ENCODE results near the gene MAP2.

The MAP2 gene

GRCh38 chr2:209456489-209456888 is 32.6 kb downstream of the MAP2 start:
- no peak for TF ChIP-seq CTCF (IDR thresholded peaks at IDR 0.05; ENCODE audit: unreplicated experiment in 3 of 3)
- peaks cover 4% of the 10 kb centered on the region for H3K27me3 Mint-ChIP-seq (ENCODE audit: low read depth)
- H3K4me3 Mint-ChIP-seq = no peak overlapping the region
- no peak overlapping the region for H3K27ac Mint-ChIP-seq
- H3K36me3 Mint-ChIP-seq (ENCODE audit: low read depth) = no peaks in the 10 kb centered on the region
- peaks cover 29% of the 10 kb centered on the region for H3K4me1 Mint-ChIP-seq
- no peaks in the 10 kb centered on the region for H3K9me3 Mint-ChIP-seq

- Mint-ChIP-seq H3K27me3 (ENCODE audit: low read depth) (peaks cover 4% of the 10 kb centered on the region), H3K27ac (peak overlapping the region in 2 of 3 experiments; percentile 14 to 65), H3K36me3 (ENCODE audit: low read depth) (no peaks in the 10 kb centered on the region), H3K4me1 (peaks cover 24% of the 10 kb centered on the region), H3K9me3 (no peaks in the 10 kb centered on the region), H3K4me3 (no peak overlapping the region)
- TF ChIP-seq CTCF (IDR thresholded peaks at IDR 0.05; ENCODE audit: unreplicated experiment in 3 of 3) = no peak
These were observed 34.4 kb downstream of the MAP2 start for GRCh38 chr2:209458008-209458979.

DNA sequence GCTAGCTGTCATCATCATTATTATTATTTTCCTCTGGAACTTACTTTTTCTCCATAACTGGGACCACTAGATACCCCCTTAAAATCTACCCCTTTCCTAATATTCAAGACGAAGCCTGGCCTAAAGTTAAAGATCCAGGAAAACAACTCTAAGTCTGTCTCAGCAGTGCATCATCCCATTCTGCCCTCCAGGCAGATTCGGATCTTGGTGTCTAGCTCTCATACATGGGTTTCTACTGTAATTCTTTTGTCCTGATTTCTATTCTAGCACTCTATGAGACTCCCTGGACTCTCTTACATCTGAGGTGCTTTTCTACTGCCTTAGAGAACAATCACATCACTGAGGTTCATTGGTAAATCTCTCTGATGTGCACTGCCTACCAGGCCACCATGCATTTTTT is 35.5 kb downstream of the MAP2 start:
- no peak overlapping the region for H3K4me3 Mint-ChIP-seq

GRCh38 chr2:209460151-209460761 is 36.4 kb downstream of the MAP2 start:
- H3K27me3 Mint-ChIP-seq (ENCODE audit: low read depth) = peaks cover 4% of the 10 kb centered on the region
- no peaks in the 10 kb centered on the region for H3K36me3 Mint-ChIP-seq (ENCODE audit: low read depth)

More for the DNA sequence above, 35.5 kb downstream of the MAP2 start:
- Mint-ChIP-seq H3K27ac (no peak overlapping the region), H3K27me3 (ENCODE audit: low read depth) (peaks cover 4% of the 10 kb centered on the region), H3K36me3 (ENCODE audit: low read depth) (no peaks in the 10 kb centered on the region), H3K4me1 (peaks cover 24% of the 10 kb centered on the region), H3K9me3 (no peaks in the 10 kb centered on the region)
- no peak for TF ChIP-seq CTCF (IDR thresholded peaks at IDR 0.05; ENCODE audit: unreplicated experiment in 3 of 3)

GRCh38 chr2:209463226-209463625 is 39.4 kb downstream of the MAP2 start:
- H3K9me3 Mint-ChIP-seq = peaks cover 8% of the 10 kb centered on the region
- H3K27me3 Mint-ChIP-seq (ENCODE audit: low read depth) = peaks cover 3% of the 10 kb centered on the region
- H3K4me3 Mint-ChIP-seq = no peak overlapping the region
- peaks cover 3% of the 10 kb centered on the region for H3K36me3 Mint-ChIP-seq (ENCODE audit: low read depth)
- no peak overlapping the region for H3K27ac Mint-ChIP-seq
- H3K4me1 Mint-ChIP-seq = peaks cover 6% of the 10 kb centered on the region
- TF ChIP-seq CTCF (IDR thresholded peaks at IDR 0.05; ENCODE audit: unreplicated experiment in 3 of 3) = peak in 2 of 3 experiments; percentile 30

More at GRCh38 chr2:209460151-209460761, 36.4 kb downstream of the MAP2 start:
- no peaks in the 10 kb centered on the region for H3K9me3 Mint-ChIP-seq
- no peak for TF ChIP-seq CTCF (IDR thresholded peaks at IDR 0.05; ENCODE audit: unreplicated experiment in 3 of 3)
- no peak overlapping the region for H3K4me3 Mint-ChIP-seq
- peaks cover 24% of the 10 kb centered on the region for H3K4me1 Mint-ChIP-seq
- no peak overlapping the region for H3K27ac Mint-ChIP-seq
